HL-60 (cell line): ENCODE results near the gene SPOCK3.

Source experiments
- DNase-seq, 2 experiments: peaks; one replicate each; pipeline ENCODE4 v3.0.0-alpha.2; 2010 to 2020; ENCODE audit warnings: low read depth in 1 of 2, low spot score in 1 of 2
- H3K27ac ChIP-seq: fragments of 250-450 bp; sonication (Bioruptor Pico); replicated peaks from 2 replicates; pipeline ENCODE4 v1.5.1; 2020; ENCODE audit warnings: mild to moderate bottlenecking, moderate library complexity
- H3K27me3 ChIP-seq: fragments of 250-450 bp; sonication (Bioruptor Pico); 2 replicates; pipeline ENCODE4 v1.5.1; 2021; ENCODE audit warnings: mild to moderate bottlenecking, moderate library complexity; ENCODE audit not compliant: insufficient read depth, poor library complexity, severe bottlenecking
- H3K4me3 ChIP-seq: replicated peaks from 2 replicates; pipeline ENCODE4 v1.5.1; 2011; ENCODE audit warnings: mild to moderate bottlenecking, control low read depth, low read length; ENCODE audit not compliant: insufficient read depth
- CTCF ChIP-seq: IDR thresholded peaks from one replicate; pipeline ENCODE4 v1.5.1; 2011; ENCODE audit warnings: low read length, control low read depth, inconsistent platforms; ENCODE audit not compliant: insufficient read depth
- GABPA ChIP-seq: IDR thresholded peaks from 2 replicates; pipeline ENCODE4 v1.6.1; 2012; ENCODE audit warnings: low read depth
- POLR2AphosphoS5 ChIP-seq: IDR thresholded peaks from 2 replicates; pipeline ENCODE4 v1.6.1; 2012; ENCODE audit warnings: low read depth
- REST ChIP-seq: IDR thresholded peaks from 2 replicates; pipeline ENCODE4 v1.6.1; 2012; ENCODE audit warnings: low read depth; ENCODE audit not compliant: insufficient replicate concordance
- SPI1 ChIP-seq: IDR thresholded peaks from 2 replicates; pipeline ENCODE4 v1.6.1; 2012; ENCODE audit warnings: low read depth, mild to moderate bottlenecking, borderline replicate concordance

Gene SPOCK3

GRCh38 chr4:167190379-167190778 is 43.9 kb downstream of the SPOCK3 start:
- DNase-seq = no peak
- Histone ChIP-seq H3K27me3 (no peaks in the 10 kb centered on the region), H3K4me3 (no peak overlapping the region), H3K27ac (no peak overlapping the region)
- no peak for TF ChIP-seq SPI1
- no peak for TF ChIP-seq REST
- TF ChIP-seq CTCF = no peak
- no peak for TF ChIP-seq GABPA
- no peak for TF ChIP-seq POLR2AphosphoS5

GRCh38 chr4:167185465-167185864 is 48.8 kb downstream of the SPOCK3 start:
- no peak for TF ChIP-seq GABPA
- no peak for TF ChIP-seq POLR2AphosphoS5
- no peak for TF ChIP-seq SPI1
- no peak for TF ChIP-seq REST
- TF ChIP-seq CTCF = no peak
- Histone ChIP-seq H3K27ac (no peak overlapping the region), H3K4me3 (no peak overlapping the region), H3K27me3 (no peaks in the 10 kb centered on the region)
- DNase-seq = no peak

GRCh38 chr4:167183036-167183435 is 51.3 kb downstream of the SPOCK3 start:
- Histone ChIP-seq H3K4me3 (no peak overlapping the region), H3K27me3 (no peaks in the 10 kb centered on the region), H3K27ac (no peak overlapping the region)
- DNase-seq = no peak
- TF ChIP-seq CTCF = no peak
- no peak for TF ChIP-seq REST
